ENCODE data around the gene HDAC9.

DNA sequence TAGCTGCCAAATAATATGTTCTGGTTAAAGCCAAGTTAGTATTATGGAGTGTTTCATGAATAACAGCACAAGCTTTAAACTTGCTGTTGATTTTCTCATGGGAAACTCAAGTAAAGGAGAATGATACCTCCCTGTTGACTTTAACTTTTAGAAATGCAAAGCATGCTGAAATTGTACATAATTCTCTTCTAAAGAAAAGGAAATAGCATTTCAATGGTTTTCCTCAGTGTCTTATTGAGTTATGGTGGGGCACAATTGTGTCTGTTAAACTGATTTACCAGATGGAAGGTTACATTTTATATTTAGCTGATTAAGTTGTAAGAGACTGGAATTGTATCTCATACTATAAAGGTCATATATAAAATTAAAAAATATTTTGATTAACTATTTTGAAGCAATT, 119.3 kb downstream of the HDAC9 start:
- TF ChIP-seq POLR2AphosphoS5 (IDR thresholded peaks at IDR 0.05; ENCODE audit: borderline replicate concordance, low read depth, low read length) (no peak), EZH2 (IDR thresholded peaks at IDR 0.05) (no peak)

Data from SK-N-MC (cell line).